Liver (tissue), 9 donors: ENCODE data around the gene KRT31. TPM values are rescaled to one million over a fixed set of nuclear protein-coding genes. Genes with fewer than 3 reads are reported as not detected.

ENCODE experiments used
- DNase-seq: peaks from one replicate; pipeline ENCODE4 v3.0.0-alpha.2; 2017; ENCODE audit warnings: low spot score
- H3K27ac ChIP-seq, 2 donors: one replicate each; pipeline ENCODE4 v1.7.0; 2013; ENCODE audit warnings: inconsistent platforms in 2 of 2, low read length in 2 of 2, control low read depth in 1 of 2, low read depth in 1 of 2, mild to moderate bottlenecking in 1 of 2
- H3K27me3 ChIP-seq, 4 donors: one replicate each; pipeline versions ENCODE4 v1.6.1 to v1.7.0; 2013; ENCODE audit warnings: low read length in 3 of 4, inconsistent platforms in 1 of 4, mild to moderate bottlenecking in 1 of 4, moderate library complexity in 1 of 4; ENCODE audit not compliant: control insufficient read depth in 4 of 4, insufficient read depth in 4 of 4
- H3K36me3 ChIP-seq, 4 donors: one replicate each; pipeline versions ENCODE4 v1.6.1 to v1.7.0; 2013; ENCODE audit warnings: low read length in 3 of 4, mild to moderate bottlenecking in 3 of 4, low read depth in 1 of 4, moderate library complexity in 1 of 4; ENCODE audit not compliant: control insufficient read depth in 4 of 4, insufficient read depth in 3 of 4
- H3K4me1 ChIP-seq, 4 donors: one replicate each; pipeline versions ENCODE4 v1.6.1 to v1.7.0; 2013; ENCODE audit warnings: low read length in 3 of 4, mild to moderate bottlenecking in 3 of 4, moderate library complexity in 1 of 4; ENCODE audit not compliant: control insufficient read depth in 4 of 4, insufficient read depth in 4 of 4
- H3K4me3 ChIP-seq, 3 donors: one replicate each; pipeline versions ENCODE4 v1.6.1 to v1.7.0; 2013; ENCODE audit warnings: low read length in 3 of 3, control low read depth in 1 of 3, low read depth in 1 of 3, mild to moderate bottlenecking in 1 of 3
- H3K9ac ChIP-seq, 2 donors: one replicate each; pipeline ENCODE4 v1.7.0; 2013; ENCODE audit warnings: low read length in 2 of 2, mild to moderate bottlenecking in 2 of 2, moderate library complexity in 2 of 2, control low read depth in 1 of 2, low read depth in 1 of 2
- H3K9me3 ChIP-seq, 4 donors: one replicate each; pipeline versions ENCODE4 v1.6.1 to v1.7.0; 2013; ENCODE audit warnings: low read length in 3 of 4; ENCODE audit not compliant: control insufficient read depth in 4 of 4
- FOXA1 ChIP-seq: IDR thresholded peaks from 2 replicates; pipeline ENCODE4 v1.6.1; 2016; ENCODE audit warnings: antibody characterized with exemption
- FOXA2 ChIP-seq: IDR thresholded peaks from 2 replicates; pipeline ENCODE4 v1.6.1; 2016; ENCODE audit warnings: antibody characterized with exemption
- GABPA ChIP-seq, 2 donors: IDR thresholded peaks in 1 of 2; conservative IDR thresholded peaks in 1 of 2; 2 replicates each; pipeline ENCODE4 v1.6.1; 2016; ENCODE audit warnings: antibody characterized with exemption in 2 of 2, mild to moderate bottlenecking in 1 of 2, moderate library complexity in 1 of 2
- HNF4A ChIP-seq, 2 donors: conservative IDR thresholded peaks; 2 replicates each; pipeline ENCODE4 v1.6.1; 2016; ENCODE audit warnings: antibody characterized with exemption in 2 of 2, mild to moderate bottlenecking in 2 of 2
- HNF4G ChIP-seq: IDR thresholded peaks from 2 replicates; pipeline ENCODE4 v1.6.1; 2016; ENCODE audit warnings: antibody characterized with exemption
- JUND ChIP-seq, 2 donors: IDR thresholded peaks; 2 replicates each; pipeline ENCODE4 v1.6.1; 2016; ENCODE audit warnings: antibody characterized with exemption in 2 of 2
- MAX ChIP-seq: IDR thresholded peaks from 2 replicates; pipeline ENCODE4 v1.6.1; 2016; ENCODE audit warnings: antibody characterized with exemption
- NR2F2 ChIP-seq: IDR thresholded peaks from 2 replicates; pipeline ENCODE4 v1.6.1; 2016; ENCODE audit warnings: antibody characterized with exemption
- RAD21 ChIP-seq, 2 donors: IDR thresholded peaks; 2 replicates each; pipeline ENCODE4 v1.6.1; 2016; ENCODE audit warnings: antibody characterized with exemption in 2 of 2, mild to moderate bottlenecking in 2 of 2
- REST ChIP-seq: IDR thresholded peaks from 2 replicates; pipeline ENCODE4 v1.6.1; 2016; ENCODE audit warnings: antibody characterized with exemption, mild to moderate bottlenecking
- RXRA ChIP-seq, 2 donors: IDR thresholded peaks; 2 replicates each; pipeline ENCODE4 v1.6.1; 2017 to 2018; ENCODE audit warnings: antibody characterized with exemption in 2 of 2, mild to moderate bottlenecking in 1 of 2
- SP1 ChIP-seq: IDR thresholded peaks from 2 replicates; pipeline ENCODE4 v1.6.1; 2018; ENCODE audit warnings: antibody characterized with exemption, mild to moderate bottlenecking
- TAF1 ChIP-seq: conservative IDR thresholded peaks from 2 replicates; pipeline ENCODE4 v1.6.1; 2016; ENCODE audit warnings: antibody characterized with exemption, mild to moderate bottlenecking
- YY1 ChIP-seq: IDR thresholded peaks from 2 replicates; pipeline ENCODE4 v1.6.1; 2016; ENCODE audit warnings: antibody characterized with exemption, mild to moderate bottlenecking
- WGBS: extraction: QIAGEN DNeasy Blood & Tissue Kit; methylation state at CpG from one replicate; pipeline ENCODE4 v1.1.7; 2013; 5-methylcytosine and 5-hydroxymethylcytosine counted together
- polyA plus RNA-seq, 2 donors: library from polyadenylated mRNA; stranded (reverse) in 1 of 2; unstranded in 1 of 2; fragments of 200-250 nt in 1 of 2; fragments of >200 nt in 1 of 2; fragmentation: Nextera tagmentation in 1 of 2; extraction: Ambion mirVana in 1 of 2; gene quantifications; one replicate each; pipeline versions ENCODE4 v1.2.1 to v1.2.3, GENCODE V29; 2013 to 2015
- total RNA-seq, 2 donors: library from RNA; depleted of rRNA; stranded (reverse); fragments of >200 nt; gene quantifications; one replicate each; pipeline ENCODE4 v1.2.3, GENCODE V29; 2014
- TF ChIP-seq, protein P1 (sequence below): IDR thresholded peaks from 2 replicates; pipeline ENCODE4 v1.6.1; 2016; ENCODE audit warnings: antibody characterized with exemption
- TF ChIP-seq, protein P2 (sequence below): IDR thresholded peaks from 2 replicates; pipeline ENCODE4 v1.6.1; 2016; ENCODE audit warnings: antibody characterized with exemption
- donor health status: healthy.
- donor health status: healthy.
- donor health status: healthy.
- donor health status: healthy.
- donor health status: healthy.

Gene KRT31
- total and polyA plus RNA-seq, 4 donors: not detected

- no peak for DNase-seq
- Histone ChIP-seq H3K9ac (no peak overlapping the region), H3K9me3 (no peaks in the 10 kb centered on the region), H3K4me1 (peaks cover 0 to 17% (median 10%) of the 10 kb centered on the region in 4 donors), H3K36me3 (no peaks in the 10 kb centered on the region), H3K27ac (no peak overlapping the region), H3K27me3 (no peaks in the 10 kb centered on the region), H3K4me3 (no peak overlapping the region)
- 93% methylated on average over 2 of the region's 2 CpGs for WGBS
- TF ChIP-seq RXRA (IDR thresholded peaks at IDR 0.05) (no peak), HNF4G (no peak), MAX (no peak), FOXA2 (no peak), GABPA (IDR thresholded peaks at IDR 0.05 in 1 of 2, conservative IDR thresholded peaks at IDR 0.05 in 1 of 2) (no peak), YY1 (no peak), HNF4A (conservative IDR thresholded peaks at IDR 0.05) (no peak), JUND (IDR thresholded peaks at IDR 0.05) (no peak), TAF1 (no peak), NR2F2 (no peak), REST (no peak), FOXA1 (no peak)
Observed at GRCh38 chr17:41413982-41414381, 16.6 kb upstream of the KRT31 start.

DNA sequence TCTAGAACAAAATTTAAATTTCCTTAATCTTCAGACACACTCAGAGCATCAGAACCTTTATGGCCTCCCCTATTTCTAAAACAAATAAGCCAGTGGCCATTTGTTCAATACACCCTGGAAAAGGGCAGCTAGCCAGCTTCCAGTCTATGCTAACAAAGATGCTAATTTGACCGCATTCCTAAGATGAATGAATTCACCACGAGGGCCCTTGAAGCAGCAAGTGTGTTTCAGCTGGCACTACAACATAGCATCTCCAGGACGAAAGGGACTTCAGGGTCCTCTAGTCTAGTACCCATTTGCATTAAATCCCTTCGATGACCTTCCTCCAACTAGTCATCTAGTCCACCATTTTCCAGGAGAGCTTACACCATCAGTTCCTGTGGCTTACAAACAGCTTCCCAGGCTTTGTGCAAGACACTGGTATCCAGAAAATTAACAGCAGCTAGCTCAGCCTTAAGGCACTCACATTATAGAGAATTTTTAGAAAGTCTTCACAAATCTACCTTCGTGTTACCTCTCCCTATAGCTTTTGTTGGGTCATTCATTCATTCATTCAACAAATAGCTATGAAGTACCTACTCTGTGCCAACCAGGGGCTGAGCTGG is 16.0 kb upstream of the KRT31 start:
- WGBS: 77% methylated on average over 5 of the region's 5 CpGs
- Histone ChIP-seq H3K9ac (no peak overlapping the region), H3K4me3 (no peak overlapping the region), H3K4me1 (peaks cover 0 to 17% (median 10%) of the 10 kb centered on the region in 4 donors), H3K27ac (no peak overlapping the region), H3K9me3 (no peaks in the 10 kb centered on the region), H3K27me3 (no peaks in the 10 kb centered on the region), H3K36me3 (no peaks in the 10 kb centered on the region)
- TF ChIP-seq RXRA (IDR thresholded peaks at IDR 0.05): no peak
- no peak for TF ChIP-seq REST
- TF ChIP-seq YY1: no peak
- TF ChIP-seq FOXA2: no peak
- TF ChIP-seq MAX: no peak
- TF ChIP-seq JUND (IDR thresholded peaks at IDR 0.05): no peak
- TF ChIP-seq SP1: no peak
- TF ChIP-seq, protein P1, sequence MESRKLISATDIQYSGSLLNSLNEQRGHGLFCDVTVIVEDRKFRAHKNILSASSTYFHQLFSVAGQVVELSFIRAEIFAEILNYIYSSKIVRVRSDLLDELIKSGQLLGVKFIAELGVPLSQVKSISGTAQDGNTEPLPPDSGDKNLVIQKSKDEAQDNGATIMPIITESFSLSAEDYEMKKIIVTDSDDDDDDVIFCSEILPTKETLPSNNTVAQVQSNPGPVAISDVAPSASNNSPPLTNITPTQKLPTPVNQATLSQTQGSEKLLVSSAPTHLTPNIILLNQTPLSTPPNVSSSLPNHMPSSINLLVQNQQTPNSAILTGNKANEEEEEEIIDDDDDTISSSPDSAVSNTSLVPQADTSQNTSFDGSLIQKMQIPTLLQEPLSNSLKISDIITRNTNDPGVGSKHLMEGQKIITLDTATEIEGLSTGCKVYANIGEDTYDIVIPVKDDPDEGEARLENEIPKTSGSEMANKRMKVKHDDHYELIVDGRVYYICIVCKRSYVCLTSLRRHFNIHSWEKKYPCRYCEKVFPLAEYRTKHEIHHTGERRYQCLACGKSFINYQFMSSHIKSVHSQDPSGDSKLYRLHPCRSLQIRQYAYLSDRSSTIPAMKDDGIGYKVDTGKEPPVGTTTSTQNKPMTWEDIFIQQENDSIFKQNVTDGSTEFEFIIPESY: no peak
- no peak for TF ChIP-seq TAF1
- no peak for TF ChIP-seq FOXA1
- TF ChIP-seq, protein P2, sequence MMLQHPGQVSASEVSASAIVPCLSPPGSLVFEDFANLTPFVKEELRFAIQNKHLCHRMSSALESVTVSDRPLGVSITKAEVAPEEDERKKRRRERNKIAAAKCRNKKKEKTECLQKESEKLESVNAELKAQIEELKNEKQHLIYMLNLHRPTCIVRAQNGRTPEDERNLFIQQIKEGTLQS: no peak
- no peak for TF ChIP-seq HNF4G
- no peak for TF ChIP-seq NR2F2
- no peak for TF ChIP-seq RAD21 (IDR thresholded peaks at IDR 0.05)
- no peak for TF ChIP-seq GABPA (IDR thresholded peaks at IDR 0.05 in 1 of 2, conservative IDR thresholded peaks at IDR 0.05 in 1 of 2)
- DNase-seq: no peak
